Measurements from ENCODE around the gene C19orf12. TPM values are rescaled to one million over a fixed set of nuclear protein-coding genes. Genes with fewer than 3 reads are reported as not detected.
"Not testable (repeated sequence)": the region's sequence is repeated elsewhere in the genome, so short reads cannot be mapped to it uniquely, and the experiment has no call there.

C19orf12 gene
- polyA plus RNA-seq, 1 donor: 21.4 TPM

DNA sequence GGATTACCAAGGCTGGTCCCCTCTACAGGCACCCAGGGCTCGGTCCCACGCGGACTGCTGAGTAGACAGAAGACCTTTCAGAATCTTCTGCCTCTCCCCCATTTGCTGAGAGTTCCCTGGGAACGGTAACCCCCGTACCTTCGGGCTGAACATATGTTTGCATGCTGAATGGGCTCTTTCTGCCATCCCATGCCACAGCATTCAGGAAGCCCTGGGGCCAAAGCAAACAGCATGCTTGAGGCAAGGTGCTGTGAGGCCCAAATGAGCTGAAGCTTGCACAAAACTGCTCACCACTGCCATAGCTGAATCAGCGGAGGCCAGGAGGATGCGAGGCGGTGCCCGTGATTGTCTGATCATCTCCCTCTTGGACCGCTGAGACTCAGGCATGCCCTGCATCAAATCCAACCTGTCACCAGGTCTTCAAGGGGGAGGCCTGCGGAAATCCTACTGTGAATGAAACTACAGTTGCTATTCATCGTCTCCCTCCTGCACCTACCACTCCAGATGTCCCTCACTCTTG is 16.3 kb upstream of the C19orf12 start:
- no peak for DNase-seq (ENCODE audit: low read depth)

DNA sequence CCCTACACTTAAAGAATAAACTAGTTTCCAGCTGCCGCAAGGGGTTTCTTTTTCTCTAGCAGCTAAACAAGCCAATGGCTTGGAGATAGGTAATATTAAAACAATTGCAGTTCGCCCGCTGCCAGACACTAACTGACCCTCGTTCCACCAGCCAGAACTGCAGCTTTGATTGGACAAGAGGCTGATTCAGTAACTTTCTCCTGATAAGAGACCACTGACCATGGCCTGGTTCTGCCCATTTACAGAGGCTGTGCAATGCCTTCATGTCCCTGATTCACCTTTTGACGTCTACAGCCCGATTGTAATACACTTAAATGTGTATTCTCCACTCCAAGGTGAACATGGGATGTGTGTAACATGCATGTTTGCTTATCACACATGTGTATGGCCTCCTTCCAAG is 12.8 kb upstream of the C19orf12 start:
- DNase-seq (ENCODE audit: low read depth): no peak

DNA sequence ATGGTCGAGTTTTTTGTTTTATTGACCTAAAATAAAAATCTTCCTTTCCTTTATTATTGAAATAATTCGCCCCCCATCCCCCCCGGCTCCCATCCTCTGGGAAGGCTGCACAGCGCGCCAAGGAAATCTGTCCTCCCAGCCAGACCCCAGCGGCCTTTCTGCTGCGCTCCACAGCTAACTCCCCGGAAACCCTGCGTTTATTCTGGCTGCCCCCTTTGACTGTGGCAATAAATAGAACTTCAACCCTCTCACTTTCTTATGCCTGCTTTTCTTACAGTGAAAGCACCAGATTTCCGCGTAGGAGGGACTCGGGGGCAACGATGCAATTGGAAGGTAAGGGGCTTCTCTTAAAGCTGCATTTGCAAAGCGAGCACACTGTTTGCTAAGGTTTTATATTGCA is 9.7 kb upstream of the C19orf12 start:
- no peak for DNase-seq (ENCODE audit: low read depth)

DNA sequence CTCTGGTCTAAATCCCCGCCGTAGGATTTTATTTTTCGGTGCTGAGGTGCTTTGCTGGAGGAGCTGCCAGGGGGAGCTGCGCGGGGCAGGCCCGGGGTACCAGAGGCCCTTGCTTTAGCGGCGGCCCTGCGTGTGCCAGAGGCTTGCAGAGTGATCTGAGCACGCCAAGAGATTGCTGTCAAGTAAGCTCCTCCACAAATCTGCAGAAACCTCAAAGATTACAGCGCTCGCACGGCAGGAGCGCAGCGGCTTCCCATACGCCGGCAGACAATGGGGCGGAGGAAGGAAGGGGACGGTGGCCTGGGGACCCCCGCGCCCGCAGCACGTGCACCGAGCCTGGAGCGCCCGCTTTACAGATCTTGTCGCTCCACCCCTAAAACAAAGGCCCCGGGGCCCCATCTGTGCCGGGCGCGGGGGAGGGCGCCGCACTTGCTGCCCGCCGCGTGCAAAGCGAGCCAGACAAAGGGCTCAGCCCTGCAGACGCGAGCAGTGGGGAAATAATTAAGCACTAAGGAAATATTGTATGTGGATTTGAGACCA is 9.1 kb upstream of the C19orf12 start:
- DNase-seq (ENCODE audit: low read depth): no peak

DNA sequence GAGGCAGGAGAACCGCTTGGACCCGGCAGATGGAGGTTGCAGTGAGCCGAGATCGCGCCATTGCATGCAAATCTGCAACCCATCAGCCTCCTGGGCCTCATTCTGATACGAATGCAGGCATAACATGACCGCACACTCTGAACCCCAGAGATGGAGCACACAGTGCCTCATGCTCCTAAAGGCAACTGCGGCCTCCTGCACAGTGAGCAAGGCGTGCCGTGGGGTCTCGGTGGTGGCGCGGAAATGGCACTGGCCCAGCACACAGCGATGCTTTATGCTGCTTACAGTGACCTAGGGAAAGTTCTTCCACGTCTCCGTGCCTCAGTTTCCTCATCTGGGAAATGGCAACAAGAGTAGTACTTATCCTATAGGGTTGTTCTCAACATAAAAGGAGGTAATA is 2.0 kb upstream of the C19orf12 start:
- DNase-seq (ENCODE audit: low read depth): no peak

DNA sequence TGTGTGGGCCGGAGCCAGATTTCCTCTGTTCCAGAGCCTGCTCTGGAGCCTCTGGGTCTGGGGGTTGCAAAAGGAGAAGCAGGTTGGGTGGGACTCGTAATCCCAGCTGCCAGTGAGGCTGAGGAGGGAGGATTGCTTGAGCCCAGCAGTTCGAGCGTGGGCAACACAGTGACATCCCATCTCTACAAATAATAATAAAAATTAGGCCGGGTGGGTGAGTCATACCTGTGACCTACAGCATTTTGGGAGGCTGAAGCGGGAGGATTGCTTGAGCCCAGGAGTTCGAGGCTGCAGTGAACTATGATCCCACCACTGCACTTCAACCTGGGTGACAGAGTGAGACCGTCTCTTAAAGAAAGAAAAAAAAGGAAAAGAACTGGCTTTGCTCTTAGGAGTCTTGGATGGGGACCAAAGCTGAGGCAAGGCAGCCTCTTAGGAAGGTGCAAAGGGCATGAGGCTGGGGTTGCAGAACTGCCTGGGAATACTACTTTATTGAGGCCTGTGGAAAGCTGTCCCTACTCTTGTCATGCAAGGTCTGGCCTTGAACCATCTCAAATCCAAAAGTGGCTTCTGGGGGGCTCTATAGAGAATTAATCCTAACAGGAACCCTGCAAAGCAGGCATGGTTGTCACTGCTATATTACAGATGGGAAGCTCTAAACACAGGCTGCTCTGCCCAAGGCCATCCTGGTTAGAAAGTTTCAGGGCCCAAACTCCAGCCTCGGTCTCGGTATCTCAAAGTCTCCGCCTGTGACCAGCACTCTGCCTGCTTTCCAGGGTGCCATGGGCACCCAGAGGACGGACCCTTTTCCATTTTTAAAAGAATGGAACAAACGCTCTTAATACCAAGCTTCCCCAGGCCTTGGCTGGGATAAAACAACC is 880 bp upstream of the C19orf12 start:
- DNase-seq (ENCODE audit: low read depth): no peak

DNA sequence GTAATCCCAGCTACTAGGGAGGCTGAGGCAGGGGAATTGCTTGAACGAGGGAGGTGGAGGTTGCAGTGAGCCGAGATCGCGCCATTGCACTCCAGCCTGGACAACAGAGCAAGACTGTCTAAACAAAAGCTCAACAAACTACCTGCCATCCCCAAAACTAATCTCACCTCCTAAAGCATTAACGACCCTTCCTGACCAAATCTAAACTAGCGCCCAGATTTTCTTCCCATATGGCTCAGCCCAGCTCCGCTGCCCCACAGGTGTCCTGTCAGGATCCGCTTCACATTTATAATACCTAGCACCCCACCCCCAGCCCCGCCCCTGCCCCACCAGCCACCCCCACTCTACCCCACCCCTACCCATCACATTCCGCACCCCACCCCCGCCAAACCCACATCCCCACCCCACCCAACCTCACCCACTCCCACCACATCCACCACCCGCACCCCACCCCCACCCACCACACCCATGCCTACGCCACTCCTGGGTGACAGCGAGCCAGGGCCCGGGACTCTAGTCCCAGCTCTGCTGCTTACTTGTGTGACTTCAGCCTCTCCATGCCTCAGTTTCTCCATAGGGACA is 599 bp downstream of the C19orf12 start:
- DNase-seq (ENCODE audit: low read depth): no peak

DNA sequence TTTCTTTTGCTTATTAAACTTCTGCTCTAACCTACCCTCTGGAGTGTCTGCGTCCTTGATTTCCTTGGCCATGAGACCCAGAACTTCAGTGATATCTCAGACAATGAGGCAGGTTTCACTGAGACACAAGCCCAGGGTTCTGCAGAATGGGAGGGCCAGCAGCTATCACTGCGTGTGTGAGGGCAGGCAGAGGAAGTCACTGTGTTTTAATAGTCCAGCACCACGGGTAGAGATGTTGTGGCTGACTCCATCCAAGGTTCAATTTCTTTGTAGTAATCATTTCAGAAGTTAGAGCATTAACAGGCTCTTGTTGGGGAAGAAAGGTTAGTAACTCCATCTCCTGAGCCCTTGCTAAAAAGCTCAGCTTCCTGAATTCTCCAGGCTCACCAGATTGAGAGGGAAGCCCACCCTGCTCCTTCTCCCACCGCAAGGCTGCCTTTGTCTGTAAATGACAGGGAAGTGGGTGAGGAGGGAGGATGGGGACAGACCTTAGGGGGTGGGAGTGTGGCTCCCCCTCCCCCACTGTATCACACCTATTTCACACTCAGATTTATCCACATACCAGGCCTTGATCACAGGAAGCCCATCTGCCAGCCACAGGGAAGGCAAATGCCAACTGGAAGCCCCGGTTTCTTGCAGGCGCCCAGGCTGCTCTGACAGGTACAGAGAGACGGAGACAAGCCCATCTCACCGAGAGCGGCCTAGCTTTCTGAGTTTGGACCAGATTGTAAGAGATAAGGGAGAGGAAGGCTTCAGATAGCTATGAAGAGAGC is 2.1 kb downstream of the C19orf12 start:
- DNase-seq (ENCODE audit: low read depth): no peak

DNA sequence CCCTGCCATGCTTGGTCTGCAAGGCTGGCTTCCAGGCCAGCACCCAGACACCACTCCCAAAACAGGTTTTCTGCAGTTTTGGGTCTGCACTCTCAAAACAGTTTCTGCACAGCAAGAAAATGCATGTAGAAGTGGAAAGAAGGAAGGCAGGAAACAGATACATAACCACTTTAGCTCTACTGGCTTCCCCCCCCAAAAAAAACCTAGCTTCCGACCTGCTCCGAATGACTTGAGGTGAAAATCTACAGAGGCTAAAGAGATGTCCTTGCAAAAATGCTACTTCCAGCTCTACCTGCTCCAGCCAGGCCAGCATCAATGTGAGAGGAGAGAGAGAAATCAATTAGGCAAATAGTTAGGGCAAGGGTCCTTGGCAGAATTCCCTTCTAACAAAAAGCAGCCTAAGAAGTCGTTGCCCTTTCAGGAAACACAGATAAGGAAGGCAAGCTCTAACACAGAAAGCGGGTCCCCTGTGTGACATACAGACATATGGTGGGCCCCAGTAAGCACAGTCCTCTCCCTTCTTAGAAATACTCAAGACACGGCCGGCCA is 3.4 kb downstream of the C19orf12 start:
- DNase-seq (ENCODE audit: low read depth): no peak

DNA sequence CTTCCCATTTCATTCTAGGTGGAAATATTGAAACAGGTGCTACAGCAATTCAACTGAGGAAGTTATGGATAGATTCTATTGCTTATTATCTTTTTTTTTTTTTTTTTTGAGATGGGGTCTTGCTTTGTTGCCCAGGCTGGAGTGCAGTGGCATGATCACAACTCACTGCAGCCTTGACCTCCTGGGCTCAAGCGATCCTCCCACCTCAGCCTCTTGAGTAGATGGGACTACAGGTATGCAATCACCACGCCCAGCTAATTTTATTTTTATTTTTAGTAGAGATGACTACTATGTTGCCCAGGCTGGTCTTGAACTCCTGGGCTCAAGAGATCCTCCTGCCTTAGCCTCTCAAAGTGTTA is 5.6 kb downstream of the C19orf12 start:
- DNase-seq (ENCODE audit: low read depth): not testable (repeated sequence)

DNA sequence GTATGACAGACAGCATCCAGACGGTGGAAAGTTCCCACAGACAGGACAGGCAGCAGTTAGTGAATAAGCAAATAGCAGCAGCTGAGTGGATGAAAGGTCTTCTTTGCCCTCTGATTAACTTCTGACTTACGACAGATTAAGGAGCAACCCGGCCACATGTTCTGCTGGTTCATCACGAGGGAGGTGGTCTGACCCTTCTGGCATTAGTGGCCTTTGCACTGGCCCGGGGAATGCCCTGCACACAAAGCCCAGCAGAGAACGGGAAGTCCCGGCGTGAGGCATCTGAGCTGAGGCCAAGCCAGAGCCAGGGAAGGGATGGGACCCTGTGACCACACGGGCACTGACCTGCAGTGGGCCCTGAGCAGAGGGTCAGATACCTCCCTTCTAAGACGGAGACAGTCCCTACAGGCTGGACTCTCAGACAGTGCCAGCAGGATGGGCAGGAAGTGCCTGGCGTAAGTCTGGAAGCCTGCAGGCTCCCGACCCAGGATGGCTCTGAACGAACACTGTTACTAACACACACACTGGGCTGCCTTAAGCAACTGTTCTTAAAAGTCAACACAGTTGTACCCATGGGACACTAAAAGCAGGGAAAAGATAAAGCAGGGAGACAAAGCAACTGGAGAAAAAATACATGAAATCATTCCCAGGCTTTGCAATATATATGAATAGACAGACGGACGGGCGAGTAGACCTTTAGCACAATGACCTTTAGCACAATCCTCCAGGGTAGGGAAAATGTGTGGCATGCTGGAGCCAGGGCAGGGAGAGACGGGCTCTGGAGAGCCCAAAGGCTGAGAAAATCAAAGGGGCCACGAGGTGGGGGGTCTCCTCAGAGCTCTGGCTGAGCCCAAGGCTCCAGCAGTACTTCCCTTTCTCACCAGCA is 6.3 kb downstream of the C19orf12 start:
- no peak for DNase-seq (ENCODE audit: low read depth)

DNA sequence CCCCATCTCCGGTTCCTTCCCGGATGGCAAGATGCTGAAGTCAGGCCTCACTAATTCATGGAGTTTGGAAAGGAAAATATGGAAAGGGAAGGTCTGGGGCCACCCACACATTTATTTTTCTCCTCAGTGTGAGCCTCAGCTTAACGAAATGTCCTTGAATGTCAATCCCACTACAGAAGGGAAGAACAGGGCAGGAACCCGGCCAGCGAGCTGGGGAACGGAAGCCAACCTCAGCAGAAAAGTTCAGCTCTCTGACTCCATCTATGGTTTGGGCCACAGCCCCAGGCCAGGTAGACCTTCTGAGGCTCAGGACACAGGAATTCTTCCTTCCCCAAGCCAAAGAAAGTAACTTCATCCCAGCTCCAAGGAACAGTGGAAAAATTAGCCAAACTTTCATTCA is 8.4 kb downstream of the C19orf12 start:
- no peak for DNase-seq (ENCODE audit: low read depth)

DNA sequence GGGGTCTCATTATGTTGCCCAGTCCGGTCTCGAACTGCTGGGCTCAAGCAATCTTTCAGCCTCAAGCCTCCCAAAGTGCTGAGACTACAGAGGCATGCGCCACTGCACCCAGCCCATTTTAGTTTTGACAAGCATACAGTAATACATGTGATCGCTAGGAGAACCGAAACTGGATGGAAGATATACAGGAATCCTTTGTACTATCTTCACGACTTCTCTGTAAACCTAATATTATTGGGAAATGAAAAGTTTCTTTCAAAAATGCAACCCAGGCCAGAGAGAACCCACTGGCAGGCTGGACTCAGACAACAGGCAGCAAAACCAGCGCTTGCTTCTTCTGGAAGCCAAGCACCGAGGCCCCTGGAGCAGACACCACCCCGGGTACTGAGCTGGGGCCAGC is 9.4 kb downstream of the C19orf12 start:
- no peak for DNase-seq (ENCODE audit: low read depth)

DNA sequence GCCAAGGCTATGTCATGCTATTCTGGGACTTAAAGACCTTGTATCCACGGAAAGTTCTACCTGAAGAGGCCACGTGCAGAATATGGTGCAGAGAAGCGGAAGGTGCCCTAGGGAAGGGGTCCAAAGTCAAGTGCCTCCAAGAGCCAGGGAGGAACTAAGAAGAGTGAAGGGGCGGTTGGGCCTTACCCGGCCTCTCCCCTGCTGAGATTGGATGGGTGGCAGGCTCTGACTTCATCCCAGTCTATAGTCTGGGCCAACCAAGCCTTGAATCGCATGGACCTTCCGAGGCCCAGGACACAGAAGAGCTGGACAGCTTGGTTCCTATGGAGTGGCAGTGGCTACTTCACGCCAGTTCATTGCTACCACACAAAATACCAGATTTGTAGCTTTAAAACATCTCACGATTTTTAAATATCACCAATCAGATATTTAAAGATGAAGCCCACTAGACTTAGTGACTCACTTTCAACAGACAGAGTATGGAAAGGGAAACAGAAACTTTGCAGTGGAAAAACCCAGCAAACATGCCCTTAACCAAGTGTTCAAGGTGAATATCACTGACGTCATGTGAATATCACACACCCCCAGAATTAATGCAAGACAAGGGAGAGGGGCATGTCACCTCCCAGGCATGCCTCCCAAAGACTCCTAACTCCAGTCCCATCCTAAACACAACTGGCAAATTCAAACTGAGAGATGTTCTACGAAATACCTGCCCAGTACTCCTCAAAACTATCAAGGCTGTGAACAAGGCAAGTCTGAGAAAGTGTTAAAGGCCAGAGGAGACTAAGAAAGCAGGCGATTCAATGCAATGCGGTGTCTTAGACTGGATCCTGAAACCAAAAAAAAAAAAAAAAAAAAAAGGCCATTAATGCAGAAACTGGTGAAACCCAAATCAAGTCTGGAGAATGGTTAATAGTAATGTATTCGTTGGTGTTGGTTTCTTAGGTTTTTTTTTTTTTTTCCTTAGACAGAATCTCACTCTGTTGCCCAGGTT is 10.2 kb downstream of the C19orf12 start:
- no peak for DNase-seq (ENCODE audit: low read depth)

DNA sequence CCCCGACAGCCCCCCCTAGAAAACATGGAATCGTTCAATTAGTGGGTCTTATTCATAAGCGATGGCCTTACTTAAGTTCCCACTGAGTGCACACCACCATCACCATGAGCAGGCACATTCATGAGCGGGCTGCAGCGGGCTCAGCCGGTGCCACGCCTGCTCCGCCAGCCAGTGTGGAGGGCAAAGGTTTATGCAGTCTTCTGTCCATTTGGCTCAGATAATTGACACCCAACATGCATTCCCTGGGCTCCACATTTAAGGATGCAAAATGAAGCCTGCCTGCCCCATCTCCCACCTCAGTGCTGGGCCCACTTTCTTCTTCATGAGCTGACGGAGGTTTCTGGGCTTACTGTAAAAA is 12.1 kb downstream of the C19orf12 start:
- DNase-seq (ENCODE audit: low read depth): no peak

DNA sequence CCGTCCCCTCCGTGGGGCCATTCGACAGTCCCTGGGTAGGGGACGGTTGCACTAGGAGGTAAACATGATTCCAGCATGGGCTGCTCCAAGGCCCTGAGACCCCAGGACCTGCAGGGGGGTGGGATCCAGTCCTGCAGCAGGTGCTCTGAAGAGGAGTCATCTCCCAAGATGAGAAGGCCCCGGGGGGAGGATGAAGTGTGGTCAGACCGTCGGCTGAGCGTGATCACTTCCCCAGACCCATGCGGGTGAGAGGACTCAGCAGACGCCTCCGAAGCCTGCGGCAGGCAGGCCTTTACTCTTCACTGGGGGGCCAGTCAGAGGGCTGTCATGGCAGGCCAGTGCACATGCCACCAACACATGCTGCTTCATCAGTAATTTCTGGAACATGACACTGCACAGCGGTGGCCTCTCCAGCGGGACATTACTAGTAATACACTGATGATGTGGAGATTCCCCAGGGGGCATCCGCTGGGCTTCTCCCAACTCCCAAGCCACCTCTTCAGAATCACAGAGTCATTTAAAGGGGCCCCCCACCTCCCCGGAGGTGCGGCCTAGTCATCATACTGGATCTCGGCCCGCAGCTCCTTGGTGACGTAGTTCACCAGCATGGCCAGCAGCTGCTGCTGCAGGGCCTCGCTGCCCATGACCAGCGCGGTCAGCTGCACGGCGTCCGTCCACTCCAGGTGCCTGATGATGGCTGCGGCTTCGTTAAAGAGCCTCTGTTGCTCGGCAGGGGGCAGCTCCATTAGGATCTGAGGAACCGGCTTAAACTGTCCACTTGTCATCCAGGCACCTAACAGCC is 12.7 kb downstream of the C19orf12 start:
- DNase-seq (ENCODE audit: low read depth): no peak

DNA sequence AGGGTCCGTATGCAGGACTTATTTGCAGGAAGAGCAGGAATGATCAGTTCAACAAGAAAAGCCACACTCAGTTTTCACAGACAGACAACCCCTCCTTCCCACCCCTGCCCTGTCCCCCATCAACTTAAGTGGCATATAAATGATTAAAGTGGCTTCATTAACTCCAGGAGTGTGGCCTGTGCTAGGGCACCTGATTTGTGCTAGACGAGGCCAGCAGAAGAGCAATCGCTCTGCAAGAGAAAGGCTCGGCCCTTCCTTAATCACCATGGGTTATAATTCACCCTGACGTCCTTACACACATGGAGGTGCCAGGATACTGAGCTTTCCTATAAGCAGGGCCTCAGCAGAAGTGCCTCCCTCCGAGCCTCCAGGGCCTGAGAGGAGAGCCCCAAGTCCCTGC is 14.6 kb downstream of the C19orf12 start:
- no peak for DNase-seq (ENCODE audit: low read depth)

DNA sequence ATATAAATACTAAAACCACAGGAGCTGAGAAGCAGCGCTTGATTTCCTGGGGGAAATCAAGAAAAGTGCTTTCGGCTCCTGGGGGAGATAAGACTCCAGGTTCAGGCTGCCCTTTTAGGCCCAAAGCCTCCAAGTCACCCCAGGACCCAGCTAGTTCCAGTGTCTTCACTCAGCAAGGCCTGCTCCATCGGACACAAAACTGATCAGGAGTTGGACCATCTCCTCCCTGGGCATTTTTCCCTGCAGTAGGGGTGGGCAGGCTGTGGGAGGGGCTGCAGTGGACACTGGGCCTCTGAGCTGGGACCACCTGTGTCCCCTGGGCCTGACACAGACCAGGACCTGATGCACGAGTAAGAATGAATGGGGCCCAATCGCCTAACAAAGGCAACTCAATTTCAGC is 15.2 kb downstream of the C19orf12 start:
- DNase-seq (ENCODE audit: low read depth): no peak
